ENCODE measurements around the gene GSC2. TPM values are rescaled to one million over a fixed set of nuclear protein-coding genes. Genes with fewer than 3 reads are reported as not detected.
A peak's percentile ranks its signal among the peaks of the same experiment; 100 is the strongest.

The GSC2 gene
- total and polyA plus RNA-seq, 2 of the 8 experiments (the other 6 are each of a cell fraction or from before 2014, with no cell fraction given): 0.17 to 0.48 TPM

DNA sequence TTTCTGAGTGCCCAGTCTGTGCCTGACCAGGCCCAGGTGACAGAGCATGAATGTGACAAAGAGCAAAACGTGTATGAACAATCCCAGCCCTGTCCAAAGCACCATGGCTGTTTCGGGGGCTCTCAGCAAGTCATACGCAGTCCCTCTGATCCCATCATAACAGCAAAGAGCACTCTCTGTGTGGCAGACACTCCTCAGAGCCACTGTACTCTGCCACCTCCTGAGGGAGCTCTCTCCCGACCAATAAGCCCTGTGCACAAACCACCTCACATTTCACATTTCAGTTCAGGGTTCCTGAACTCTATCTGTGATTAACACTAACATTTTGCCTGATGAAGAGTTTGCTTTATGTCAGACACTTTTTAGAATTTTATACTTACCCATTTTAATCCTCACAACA lies 34.5 kb downstream of the GSC2 start:
- H3K23ac ChIP-seq (ENCODE audit: insufficient read length): no peak overlapping the region
- no peak overlapping the region for H3K9ac ChIP-seq (replicated peaks in 1 of 4; ENCODE audit: extremely low read depth in 1 of 4, low read depth in 3 of 4, low read length in 3 of 4)
- CTCF ChIA-PET (ENCODE audit: partially characterized antibody): interaction anchor here (0.8 to 2.5 kb wide), 12 partner anchors 9 to 162 kb away, joined by 3 to 11 read pairs (median 6); partner anchors contain the start of gene ESS2
- H3K4me1 ChIP-seq (replicated peaks in 1 of 4; ENCODE audit: control insufficient read depth in 3 of 4, insufficient read depth in 4 of 4, low read length in 3 of 4): peaks cover 5 to 7% (median 6%) of the 10 kb centered on the region in 4 experiments; a peak in 5 of 7 replicates
- no peak overlapping the region for H2AK5ac ChIP-seq (ENCODE audit: low read depth, low read length)
- H3K4ac ChIP-seq (replicated peaks; ENCODE audit: insufficient read length, low read depth, low read length): no peak overlapping the region
- no peaks in the 10 kb centered on the region; a peak in 2 of 8 replicates for H3K36me3 ChIP-seq (ENCODE audit: control insufficient read depth in 2 of 4, insufficient read depth in 4 of 4, low read length in 3 of 4)
- no peak overlapping the region for H3K56ac ChIP-seq (replicated peaks; ENCODE audit: insufficient read length, low read depth, low read length)
- H3K4me2 ChIP-seq (ENCODE audit: insufficient read depth in 1 of 2, low read depth in 2 of 2, low read length in 2 of 2): no peak overlapping the region
- H2BK12ac ChIP-seq (ENCODE audit: low read depth, low read length): no peak overlapping the region
- POLR2A ChIA-PET (ENCODE audit: partially characterized antibody): interaction anchor here (0.8 to 1.9 kb wide), 3 partner anchors 15 to 364 kb away, joined by 3 to 4 read pairs (median 3); partner anchors contain the start of genes CDC45, TSSK2 and UFD1
- no peak overlapping the region for H4K91ac ChIP-seq (replicated peaks; ENCODE audit: insufficient read length, low read length)
- no peak overlapping the region for H2BK120ac ChIP-seq (replicated peaks; ENCODE audit: low read depth, low read length)
- H3K9me3 ChIP-seq (ENCODE audit: insufficient read depth in 2 of 2, low read depth in 1 of 2, low read length in 1 of 2): no peaks in the 10 kb centered on the region
- H3K18ac ChIP-seq (ENCODE audit: extremely low read depth, low read length): no peak overlapping the region
- no peak for DNase-seq (ENCODE audit: low read depth in 1 of 2, low spot score in 2 of 2)
- no peak for FAIRE-seq
- H3K4me3 ChIP-seq (ENCODE audit: extremely low read depth in 1 of 4, insufficient read depth in 2 of 4, low read depth in 3 of 4, low read length in 4 of 4): no peak overlapping the region
- no peak overlapping the region for H3K14ac ChIP-seq (ENCODE audit: insufficient read length)
- 92% methylated on average over 4 of the region's 4 CpGs; no CpG with 5 or more reads in 1 of the 2 experiments for WGBS, 2 experiments (ENCODE audit: extremely low coverage in 1 of 2, insufficient coverage in 1 of 2, insufficient read length in 1 of 2, insufficient replicate concordance in 2 of 2, low coverage in 1 of 2, low lambda C conversion rate in 2 of 2, missing lambda C conversion rate in 1 of 2)
- no peak overlapping the region for H4K5ac ChIP-seq (ENCODE audit: insufficient read length, low read depth, low read length)
- H3K23me2 ChIP-seq (ENCODE audit: low read depth, low read length): no peaks in the 10 kb centered on the region; the same call in 1 of the 2 replicates
- no peak overlapping the region for H2BK20ac ChIP-seq (ENCODE audit: low read length)
- peaks cover 22 to 57% of the 10 kb centered on the region in 2 experiments for H4K20me1 ChIP-seq (replicated peaks in 1 of 2; ENCODE audit: control insufficient read depth in 1 of 2, insufficient read depth in 2 of 2, low read length in 2 of 2)
- TF ChIP-seq, protein P1, sequence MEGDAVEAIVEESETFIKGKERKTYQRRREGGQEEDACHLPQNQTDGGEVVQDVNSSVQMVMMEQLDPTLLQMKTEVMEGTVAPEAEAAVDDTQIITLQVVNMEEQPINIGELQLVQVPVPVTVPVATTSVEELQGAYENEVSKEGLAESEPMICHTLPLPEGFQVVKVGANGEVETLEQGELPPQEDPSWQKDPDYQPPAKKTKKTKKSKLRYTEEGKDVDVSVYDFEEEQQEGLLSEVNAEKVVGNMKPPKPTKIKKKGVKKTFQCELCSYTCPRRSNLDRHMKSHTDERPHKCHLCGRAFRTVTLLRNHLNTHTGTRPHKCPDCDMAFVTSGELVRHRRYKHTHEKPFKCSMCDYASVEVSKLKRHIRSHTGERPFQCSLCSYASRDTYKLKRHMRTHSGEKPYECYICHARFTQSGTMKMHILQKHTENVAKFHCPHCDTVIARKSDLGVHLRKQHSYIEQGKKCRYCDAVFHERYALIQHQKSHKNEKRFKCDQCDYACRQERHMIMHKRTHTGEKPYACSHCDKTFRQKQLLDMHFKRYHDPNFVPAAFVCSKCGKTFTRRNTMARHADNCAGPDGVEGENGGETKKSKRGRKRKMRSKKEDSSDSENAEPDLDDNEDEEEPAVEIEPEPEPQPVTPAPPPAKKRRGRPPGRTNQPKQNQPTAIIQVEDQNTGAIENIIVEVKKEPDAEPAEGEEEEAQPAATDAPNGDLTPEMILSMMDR (IDR thresholded peaks at IDR 0.05; ENCODE audit: control extremely low read depth in 1 of 3, insufficient read depth in 1 of 3, low read depth in 1 of 3, low read length in 3 of 3): peak in 2 of 3 experiments; percentile 9 to 12; a peak in 2 of 4 replicates
- TF ChIP-seq TBP (IDR thresholded peaks at IDR 0.05; ENCODE audit: low read depth, low read length) (no peak), EZH2 (IDR thresholded peaks at IDR 0.05; ENCODE audit: low read depth, low read length, severe bottlenecking) (no peak)
- H4K8ac ChIP-seq (ENCODE audit: extremely low read depth, insufficient read depth, low read length): no peak overlapping the region
- H3K79me1 ChIP-seq (ENCODE audit: low read depth, low read length): peaks cover 38% of the 10 kb centered on the region
- H3K27ac ChIP-seq (ENCODE audit: low read depth, low read length): no peak overlapping the region
- no peaks in the 10 kb centered on the region for H3K27me3 ChIP-seq (replicated peaks in 1 of 4; ENCODE audit: control insufficient read depth in 3 of 4, extremely low read depth in 1 of 4, insufficient read depth in 3 of 4, low read length in 3 of 4)
- H2BK5ac ChIP-seq (ENCODE audit: low read depth, low read length): no peak overlapping the region
- H2BK15ac ChIP-seq (ENCODE audit: low read length): no peak overlapping the region
- H2AFZ ChIP-seq (ENCODE audit: low read length): no peak overlapping the region
- H3K79me2 ChIP-seq (ENCODE audit: control insufficient read depth in 1 of 2, insufficient read depth in 2 of 2, low read length in 2 of 2): peaks cover 28 to 94% of the 10 kb centered on the region in 2 experiments

Data from H1 (cell line).